Transverse colon (tissue), 4 donors: Measurements from ENCODE around the gene LPIN3. TPM values are rescaled to one million over a fixed set of nuclear protein-coding genes. Genes with fewer than 3 reads are reported as not detected.

Experiments
- DNase-seq: peaks from one replicate; pipeline ENCODE4 v3.0.0-alpha.2; 2019
- H3K27ac ChIP-seq, 4 donors: fragments of 200-600 bp; sonication (generic); 2 replicates each; pipeline ENCODE4 v1.5.1; 2016 to 2018; ENCODE audit warnings: inconsistent platforms in 4 of 4
- H3K27me3 ChIP-seq: fragments of 200-600 bp; sonication (generic); 2 replicates; pipeline ENCODE4 v1.5.1; 2017; ENCODE audit warnings: inconsistent platforms
- H3K36me3 ChIP-seq, 4 donors: fragments of 200-600 bp; sonication (generic); 2 replicates each; pipeline ENCODE4 v1.5.1; 2017 to 2019; ENCODE audit warnings: inconsistent platforms in 4 of 4
- H3K4me1 ChIP-seq, 4 donors: fragments of 200-600 bp; sonication (generic); 2 replicates each; pipeline ENCODE4 v1.5.1; 2017 to 2020; ENCODE audit warnings: inconsistent platforms in 4 of 4
- H3K4me3 ChIP-seq, 4 donors: fragments of 200-600 bp; sonication (generic); 1 replicate in 1 of 4; 2 replicates in 3 of 4; pipeline versions ENCODE4 v1.5.1 to v1.6.1; 2017 to 2019; ENCODE audit warnings: inconsistent platforms in 4 of 4
- H3K9me3 ChIP-seq, 2 donors: fragments of 200-600 bp; sonication (generic); 2 replicates each; pipeline ENCODE4 v1.5.1; 2017 to 2019; ENCODE audit warnings: inconsistent platforms in 2 of 2
- CTCF ChIP-seq, 5 experiments: fragments of 200-600 bp in 3 of 5; fragments of 450-650 bp in 2 of 5; sonication (generic) in 3 of 5; IDR thresholded peaks; 1 replicate in 2 of 5; 2 replicates in 3 of 5; pipeline ENCODE4 v1.5.1; 2016 to 2017; ENCODE audit warnings: antibody characterized with exemption in 5 of 5, inconsistent platforms in 3 of 5, mild to moderate bottlenecking in 2 of 5, moderate library complexity in 1 of 5
- EP300 ChIP-seq: sonication (generic); formaldehyde crosslinking; IDR thresholded peaks from one replicate; pipeline ENCODE4 v1.6.1; 2017; ENCODE audit warnings: antibody characterized with exemption, low read depth
- POLR2A ChIP-seq: fragments of 450-650 bp; IDR thresholded peaks from one replicate; pipeline ENCODE4 v1.6.1; 2016; ENCODE audit warnings: antibody characterized with exemption, mild to moderate bottlenecking, moderate library complexity
- POLR2AphosphoS5 ChIP-seq, 3 donors: sonication (generic); formaldehyde crosslinking; IDR thresholded peaks; one replicate each; pipeline ENCODE4 v1.6.1; 2016; ENCODE audit warnings: antibody characterized with exemption in 3 of 3
- WGBS, 2 donors: methylation state at CpG; one replicate each; pipeline ENCODE4 v1.1.5; 2018; ENCODE audit warnings: low coverage in 1 of 2; 5-methylcytosine and 5-hydroxymethylcytosine counted together
- in situ Hi-C, 4 donors: fragments of 200-750 bp; cut with MboI; loops; one replicate each; pipeline versions ENCODE4 v1.15.0 to v1.15.1; 2017; ENCODE audit warnings: low sequenced_read_pairs in 3 of 4, low pct_ligation_motif_present in 1 of 4, low pct_unique_long_range_greater_than_20kb in 1 of 4
- intact Hi-C: fragments of 100-400 bp; cut with DNase I; formaldehyde crosslinking; loops from one replicate; pipeline ENCODE4 v1.15.1; 2023; ENCODE audit warnings: low total_unique reads
- total RNA-seq, 4 donors: library from RNA; depleted of rRNA; stranded (reverse); fragments of >200 nt; gene quantifications; one replicate each; pipeline ENCODE4 v1.1.0, GENCODE V29; 2016

The LPIN3 gene
- total RNA-seq, 4 donors from 2014 or later: 96.9 to 263 (median 134) TPM

- 75 to 90% methylated on average over 4 to 11 of the region's 11 CpGs for WGBS, 2 donors
- Histone ChIP-seq H3K27ac (no peak overlapping the region), H3K27me3 (no peaks in the 10 kb centered on the region), H3K4me3 (no peak overlapping the region), H3K9me3 (no peaks in the 10 kb centered on the region), H3K4me1 (no peaks in the 10 kb centered on the region), H3K36me3 (peaks cover 0 to 7% (median 0%) of the 10 kb centered on the region in 4 donors)
- DNase-seq: no peak
- TF ChIP-seq POLR2A (no peak), EP300 (no peak)
- intact Hi-C loops (no loop called here), in situ Hi-C loops (no loop called here)
Observed at GRCh38 chr20:41357424-41358163, 17.0 kb downstream of the LPIN3 start.

- no peak overlapping the region for H3K27ac ChIP-seq
- no peaks in the 10 kb centered on the region for H3K9me3 ChIP-seq
- peaks cover 0 to 7% (median 0%) of the 10 kb centered on the region in 4 donors for H3K36me3 ChIP-seq
- no peaks in the 10 kb centered on the region for H3K4me1 ChIP-seq
- WGBS, 2 donors: 93% methylated on average over 9 of the region's 9 CpGs; no CpG with 5 or more reads in 1 of the 2 donors
- TF ChIP-seq POLR2A: no peak
- TF ChIP-seq EP300: no peak
- TF ChIP-seq CTCF (IDR thresholded peaks at IDR 0.05): no peak
- TF ChIP-seq POLR2AphosphoS5 (IDR thresholded peaks at IDR 0.05): no peak
- H3K27me3 ChIP-seq: no peaks in the 10 kb centered on the region
- no peak overlapping the region for H3K4me3 ChIP-seq
- intact Hi-C loops: no loop called here
- in situ Hi-C loops: no loop called here
- no peak for DNase-seq
Observed at GRCh38 chr20:41358230-41358629, 17.6 kb downstream of the LPIN3 start.

GRCh38 chr20:41358717-41359116 is 18.1 kb downstream of the LPIN3 start:
- 79% methylated on average over 7 of the region's 7 CpGs; no CpG with 5 or more reads in 1 of the 2 donors for WGBS, 2 donors
- no peak overlapping the region for H3K27ac ChIP-seq
- intact Hi-C loops: no loop called here
- H3K27me3 ChIP-seq: peaks cover 1% of the 10 kb centered on the region
- no peak for DNase-seq
- no peak overlapping the region for H3K4me3 ChIP-seq
- no peaks in the 10 kb centered on the region for H3K9me3 ChIP-seq
- no peak for TF ChIP-seq POLR2AphosphoS5 (IDR thresholded peaks at IDR 0.05)
- TF ChIP-seq POLR2A: no peak
- TF ChIP-seq CTCF (IDR thresholded peaks at IDR 0.05): no peak
- no peak for TF ChIP-seq EP300
- no peaks in the 10 kb centered on the region for H3K4me1 ChIP-seq
- in situ Hi-C loops: no loop called here
- H3K36me3 ChIP-seq: peaks cover 0 to 7% (median 0%) of the 10 kb centered on the region in 4 donors

GRCh38 chr20:41359541-41360011 is 19.0 kb downstream of the LPIN3 start:
- intact Hi-C loops (no loop called here), in situ Hi-C loops (no loop called here)
- 83% methylated on average over 9 of the region's 9 CpGs; no CpG with 5 or more reads in 1 of the 2 donors for WGBS, 2 donors
- no peak for DNase-seq
- Histone ChIP-seq H3K27ac (no peak overlapping the region), H3K4me3 (no peak overlapping the region), H3K9me3 (no peaks in the 10 kb centered on the region), H3K27me3 (peaks cover 10% of the 10 kb centered on the region), H3K36me3 (peaks cover 0 to 7% (median 0%) of the 10 kb centered on the region in 4 donors), H3K4me1 (no peaks in the 10 kb centered on the region)
- TF ChIP-seq CTCF (IDR thresholded peaks at IDR 0.05): no peak
- TF ChIP-seq EP300: no peak
- no peak for TF ChIP-seq POLR2A
- TF ChIP-seq POLR2AphosphoS5 (IDR thresholded peaks at IDR 0.05): no peak
